GM18870 (cell line): ENCODE data around the gene CDH4.

ENCODE experiments used
- ATAC-seq: cut with Tn5 transposase; IDR thresholded peaks from one replicate; pipeline ENCODE4 v1.9.1; 2021; ENCODE audit warnings: moderate library complexity; ENCODE audit not compliant: unreplicated experiment

The CDH4 gene

GRCh38 chr20:61736751-61737310 lies 484.8 kb downstream of the CDH4 start:
- ATAC-seq, result no peak

GRCh38 chr20:61737346-61737745 lies 485.3 kb downstream of the CDH4 start:
- no peak for ATAC-seq

- no peak for ATAC-seq
Observed at GRCh38 chr20:61737812-61738443, 485.9 kb downstream of the CDH4 start.

- ATAC-seq, result no peak
Observed at GRCh38 chr20:61738601-61739069, 486.6 kb downstream of the CDH4 start.

GRCh38 chr20:61739086-61739831 lies 487.2 kb downstream of the CDH4 start:
- no peak for ATAC-seq

- no peak for ATAC-seq
Observed at GRCh38 chr20:61739832-61740118, 487.7 kb downstream of the CDH4 start.

GRCh38 chr20:61742097-61742825 lies 490.2 kb downstream of the CDH4 start:
- ATAC-seq, result no peak

GRCh38 chr20:61743606-61744005 lies 491.5 kb downstream of the CDH4 start:
- no peak for ATAC-seq

- no peak for ATAC-seq
Observed at GRCh38 chr20:61744691-61745396, 492.8 kb downstream of the CDH4 start.

GRCh38 chr20:61745397-61746146 lies 493.5 kb downstream of the CDH4 start:
- ATAC-seq, result no peak

GRCh38 chr20:61746147-61746646 lies 494.1 kb downstream of the CDH4 start:
- ATAC-seq, result no peak

GRCh38 chr20:61746781-61747180 lies 494.7 kb downstream of the CDH4 start:
- no peak for ATAC-seq

- ATAC-seq, result no peak
Observed at GRCh38 chr20:61748376-61748775, 496.3 kb downstream of the CDH4 start.

- ATAC-seq, result no peak
Observed at GRCh38 chr20:61749406-61750075, 497.5 kb downstream of the CDH4 start.

- no peak for ATAC-seq
Observed at GRCh38 chr20:61750093-61750492, 498.0 kb downstream of the CDH4 start.

GRCh38 chr20:61752576-61752975 lies 500.5 kb downstream of the CDH4 start:
- ATAC-seq, result no peak

GRCh38 chr20:61753316-61753942 lies 501.4 kb downstream of the CDH4 start:
- ATAC-seq, result no peak

GRCh38 chr20:61753987-61754956 lies 502.2 kb downstream of the CDH4 start:
- ATAC-seq, result no peak
